Caco-2 (cell line): ENCODE data around the gene CRYBB1. TPM values are rescaled to one million over a fixed set of nuclear protein-coding genes. Genes with fewer than 3 reads are reported as not detected.

Source experiments
- BruUV-seq: library from RNA; stranded (reverse); fragments of 400-500 nt; replicated peaks from 2 replicates; lab custom pipeline; 2021; lab: Mats Ljungman, UMichigan
- CTCF ChIA-PET: fragments of 300-600 bp; sonication (Branson Sonifier 250); formaldehyde crosslinking; loops from one replicate; lab custom pipeline; 2022; ENCODE audit warnings: antibody characterized with exemption; lab: Charles Lee
- POLR2A ChIA-PET: fragments of 300-600 bp; sonication (Branson Sonifier 250); formaldehyde crosslinking; loops from one replicate; lab custom pipeline; 2022; ENCODE audit warnings: antibody characterized with exemption; lab: Charles Lee
- DNase-seq, 2 experiments: peaks; one replicate each; pipeline versions ENCODE4 v3.0.0 to v3.0.0-alpha.2; 2020 to 2022
- H3K27me3 ChIP-seq: replicated peaks from 2 replicates; pipeline ENCODE4 v1.6.0; 2011; ENCODE audit warnings: low read length; ENCODE audit not compliant: control insufficient read depth, insufficient read depth
- H3K36me3 ChIP-seq: 2 replicates; pipeline ENCODE4 v1.5.1; 2011; ENCODE audit warnings: low read length; ENCODE audit not compliant: control insufficient read depth, insufficient read depth
- H3K4me1 ChIP-seq: fragments of 250-450 bp; sonication (Bioruptor Pico); 2 replicates; pipeline ENCODE4 v1.5.1; 2020; ENCODE audit warnings: mild to moderate bottlenecking
- H3K4me3 ChIP-seq: 2 replicates; pipeline ENCODE4 v1.5.1; 2011; ENCODE audit warnings: low read depth, mild to moderate bottlenecking, control low read depth, low read length
- H3K9me3 ChIP-seq: fragments of 250-450 bp; sonication (Bioruptor Pico); 2 replicates; pipeline ENCODE4 v1.5.1; 2020; ENCODE audit warnings: mild to moderate bottlenecking, moderate library complexity
- H3K27ac Mint-ChIP-seq: one replicate; pipeline ENCODE4 v1.8.0; 2022; ENCODE audit warnings: mixed read lengths; ENCODE audit not compliant: unreplicated experiment
- H3K27me3 Mint-ChIP-seq: one replicate; pipeline ENCODE4 v1.8.0; 2022; ENCODE audit warnings: mixed read lengths; ENCODE audit not compliant: insufficient read depth, unreplicated experiment
- H3K36me3 Mint-ChIP-seq: one replicate; pipeline ENCODE4 v1.8.0; 2022; ENCODE audit warnings: mild to moderate bottlenecking, mixed read lengths; ENCODE audit not compliant: insufficient read depth, unreplicated experiment
- H3K4me1 Mint-ChIP-seq: one replicate; pipeline ENCODE4 v1.8.0; 2022; ENCODE audit warnings: low read depth, mixed read lengths; ENCODE audit not compliant: unreplicated experiment
- H3K4me3 Mint-ChIP-seq: one replicate; pipeline ENCODE4 v1.8.0; 2022; ENCODE audit warnings: mild to moderate bottlenecking, moderate library complexity, mixed read lengths; ENCODE audit not compliant: unreplicated experiment
- H3K9me3 Mint-ChIP-seq: one replicate; pipeline ENCODE4 v1.8.0; 2022; ENCODE audit warnings: mixed read lengths; ENCODE audit not compliant: unreplicated experiment
- intact Hi-C: fragments of 100-400 bp; cut with micrococcal nuclease; formaldehyde crosslinking; loops from one replicate; pipeline ENCODE4 v1.10.0; 2022; ENCODE audit not compliant: unreplicated experiment
- total RNA-seq: library from RNA; stranded (reverse); gene quantifications from 2 replicates; pipeline ENCODE4 v1.2.3, GENCODE V29; 2022
- TF ChIP-seq, protein P1 (sequence below), 2 experiments: fragments of 200-600 bp in 1 of 2; IDR thresholded peaks; 1 replicate in 1 of 2; 2 replicates in 1 of 2; pipeline versions ENCODE4 v1.5.1 to v1.8.0; 2011 to 2022; ENCODE audit warnings: antibody characterized with exemption in 1 of 2, control low read depth in 1 of 2, inconsistent platforms in 1 of 2, low read depth in 1 of 2, low read length in 1 of 2, mild to moderate bottlenecking in 1 of 2, moderate library complexity in 1 of 2; ENCODE audit not compliant: insufficient read depth in 1 of 2, severe bottlenecking in 1 of 2, unreplicated experiment in 1 of 2

Gene CRYBB1
- total RNA-seq, 1 experiment from 2014 or later, result not detected

DNA sequence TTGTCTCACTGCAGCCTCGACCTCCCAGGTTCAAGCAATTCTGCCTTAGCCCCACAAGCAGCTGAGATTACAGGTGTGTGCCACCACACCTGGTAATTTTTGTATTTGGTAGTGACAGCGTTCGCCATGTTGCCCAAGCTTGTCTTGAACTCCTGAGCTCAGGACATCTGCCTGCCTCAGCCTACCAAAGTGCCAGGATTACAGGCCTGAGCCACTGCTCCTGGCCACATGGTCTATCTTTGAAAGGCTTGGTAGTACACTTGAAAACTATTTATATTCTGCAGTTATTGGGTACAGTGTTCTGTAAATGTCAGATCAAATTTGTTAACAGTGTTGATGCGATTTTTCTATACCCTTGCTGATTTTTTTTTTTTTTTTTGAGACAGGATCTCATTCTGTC, 13.5 kb upstream of the CRYBB1 start:
- no peaks in the 10 kb centered on the region for H3K27me3 ChIP-seq
- no peak for DNase-seq
- CTCF ChIA-PET, result no interaction called here
- intact Hi-C loops, result no loop called here
- no peak overlapping the region for H3K27ac Mint-ChIP-seq
- H3K27me3 Mint-ChIP-seq, result peaks cover 10% of the 10 kb centered on the region
- H3K4me3 Mint-ChIP-seq, result no peak overlapping the region
- H3K9me3 ChIP-seq, result no peaks in the 10 kb centered on the region
- BruUV-seq, result no TSS peak
- H3K4me1 ChIP-seq, result peaks cover 9% of the 10 kb centered on the region
- peaks cover 14% of the 10 kb centered on the region for H3K4me1 Mint-ChIP-seq
- H3K36me3 Mint-ChIP-seq, result no peaks in the 10 kb centered on the region
- H3K36me3 ChIP-seq, result no peaks in the 10 kb centered on the region
- POLR2A ChIA-PET, result no interaction called here
- peaks cover 6% of the 10 kb centered on the region for H3K9me3 Mint-ChIP-seq
- TF ChIP-seq, protein P1, sequence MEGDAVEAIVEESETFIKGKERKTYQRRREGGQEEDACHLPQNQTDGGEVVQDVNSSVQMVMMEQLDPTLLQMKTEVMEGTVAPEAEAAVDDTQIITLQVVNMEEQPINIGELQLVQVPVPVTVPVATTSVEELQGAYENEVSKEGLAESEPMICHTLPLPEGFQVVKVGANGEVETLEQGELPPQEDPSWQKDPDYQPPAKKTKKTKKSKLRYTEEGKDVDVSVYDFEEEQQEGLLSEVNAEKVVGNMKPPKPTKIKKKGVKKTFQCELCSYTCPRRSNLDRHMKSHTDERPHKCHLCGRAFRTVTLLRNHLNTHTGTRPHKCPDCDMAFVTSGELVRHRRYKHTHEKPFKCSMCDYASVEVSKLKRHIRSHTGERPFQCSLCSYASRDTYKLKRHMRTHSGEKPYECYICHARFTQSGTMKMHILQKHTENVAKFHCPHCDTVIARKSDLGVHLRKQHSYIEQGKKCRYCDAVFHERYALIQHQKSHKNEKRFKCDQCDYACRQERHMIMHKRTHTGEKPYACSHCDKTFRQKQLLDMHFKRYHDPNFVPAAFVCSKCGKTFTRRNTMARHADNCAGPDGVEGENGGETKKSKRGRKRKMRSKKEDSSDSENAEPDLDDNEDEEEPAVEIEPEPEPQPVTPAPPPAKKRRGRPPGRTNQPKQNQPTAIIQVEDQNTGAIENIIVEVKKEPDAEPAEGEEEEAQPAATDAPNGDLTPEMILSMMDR (IDR thresholded peaks at IDR 0.05; ENCODE audit: insufficient read depth in 1 of 2, low read depth in 1 of 2, low read length in 1 of 2, severe bottlenecking in 1 of 2, unreplicated experiment in 1 of 2), result no peak
- no peak overlapping the region for H3K4me3 ChIP-seq

DNA sequence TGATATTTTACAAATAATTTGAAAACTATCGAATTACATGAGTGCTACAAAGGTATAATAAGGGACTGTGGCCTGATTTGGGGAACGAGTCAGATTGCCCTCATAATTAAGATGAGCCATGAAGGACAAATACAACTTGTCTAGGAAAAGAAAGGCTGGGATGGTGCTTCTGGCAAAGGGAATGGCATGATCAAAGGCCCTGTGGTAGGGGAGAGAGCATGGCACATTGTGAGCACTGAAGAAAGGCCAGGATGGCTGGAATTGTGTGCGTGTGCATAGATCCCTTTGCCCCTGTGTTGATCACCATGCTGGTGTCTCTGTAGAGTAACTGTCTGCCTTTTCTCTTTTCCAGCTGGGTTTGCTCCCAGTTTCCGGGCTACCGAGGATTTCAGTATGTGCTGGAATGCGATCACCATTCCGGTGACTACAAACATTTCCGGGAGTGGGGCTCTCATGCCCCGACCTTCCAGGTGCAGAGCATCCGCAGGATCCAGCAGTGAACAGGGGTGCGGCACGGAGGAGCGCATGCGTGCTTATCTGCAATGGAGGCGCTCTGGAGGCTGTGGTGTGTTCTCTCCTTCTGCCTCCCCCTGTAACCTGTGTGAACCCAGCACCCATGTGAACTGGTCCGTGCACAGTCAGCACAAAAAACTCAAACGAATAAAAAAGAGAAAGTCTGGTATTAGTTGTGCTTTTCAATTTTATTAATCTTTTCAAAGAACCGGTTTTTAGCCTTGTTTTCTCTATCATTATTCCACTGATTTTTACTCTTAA, 12.3 kb upstream of the CRYBB1 start:
- DNase-seq, result no peak
- Histone ChIP-seq H3K27me3 (no peaks in the 10 kb centered on the region), H3K4me1 (peaks cover 9% of the 10 kb centered on the region), H3K36me3 (no peaks in the 10 kb centered on the region), H3K4me3 (no peak overlapping the region), H3K9me3 (no peaks in the 10 kb centered on the region)
- Mint-ChIP-seq H3K27ac (no peak overlapping the region), H3K27me3 (peaks cover 9% of the 10 kb centered on the region), H3K4me3 (no peak overlapping the region), H3K9me3 (peaks cover 6% of the 10 kb centered on the region), H3K36me3 (no peaks in the 10 kb centered on the region), H3K4me1 (peaks cover 14% of the 10 kb centered on the region)
- ChIA-PET POLR2A (no interaction called here), CTCF (interaction anchor here (0.7 kb wide), 1 partner anchor 14 kb away, joined by 3 read pairs; no protein-coding TSS in a partner anchor)
- intact Hi-C loops, result no loop called here
- BruUV-seq, result no TSS peak
- TF ChIP-seq, protein P1 (IDR thresholded peaks at IDR 0.05; ENCODE audit: insufficient read depth in 1 of 2, low read depth in 1 of 2, low read length in 1 of 2, severe bottlenecking in 1 of 2, unreplicated experiment in 1 of 2), result no peak

DNA sequence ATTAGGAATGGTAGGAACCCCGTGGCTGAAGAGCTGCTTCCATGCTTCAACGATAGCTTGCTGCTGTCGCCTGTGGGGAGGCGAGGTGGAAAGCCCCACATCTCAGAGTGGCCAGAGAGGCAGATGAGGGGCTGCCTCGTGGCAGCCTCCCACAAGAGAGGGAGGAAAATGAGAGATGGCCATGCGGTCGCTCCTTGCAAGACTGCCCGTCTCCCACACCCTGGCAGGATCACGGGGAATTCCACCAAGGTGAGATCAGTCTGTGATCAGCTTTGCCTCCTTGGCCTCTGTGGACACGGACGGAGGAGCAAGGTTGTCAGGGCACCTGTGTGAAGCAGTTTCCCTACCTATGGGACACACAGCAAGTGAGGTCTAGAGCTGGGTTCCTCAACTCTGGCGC, 7.0 kb upstream of the CRYBB1 start:
- H3K27me3 ChIP-seq, result no peaks in the 10 kb centered on the region
- TF ChIP-seq, protein P1 (IDR thresholded peaks at IDR 0.05; ENCODE audit: insufficient read depth in 1 of 2, low read depth in 1 of 2, low read length in 1 of 2, severe bottlenecking in 1 of 2, unreplicated experiment in 1 of 2), result no peak
- H3K36me3 ChIP-seq, result no peaks in the 10 kb centered on the region
- Mint-ChIP-seq H3K4me1 (peaks cover 7% of the 10 kb centered on the region), H3K4me3 (no peak overlapping the region), H3K27me3 (peaks cover 9% of the 10 kb centered on the region), H3K9me3 (no peaks in the 10 kb centered on the region), H3K27ac (no peak overlapping the region), H3K36me3 (no peaks in the 10 kb centered on the region)
- no peaks in the 10 kb centered on the region for H3K9me3 ChIP-seq
- no TSS peak for BruUV-seq
- peaks cover 6% of the 10 kb centered on the region; the same call in 1 of the 2 replicates for H3K4me1 ChIP-seq
- intact Hi-C loops, result no loop called here
- no peak for DNase-seq
- POLR2A ChIA-PET, result no interaction called here
- CTCF ChIA-PET, result no interaction called here
- H3K4me3 ChIP-seq, result no peak overlapping the region
